Measurements from ENCODE around the gene VAPB.
A peak's percentile ranks its signal among the peaks of the same experiment; 100 is the strongest.

Gene VAPB

DNA sequence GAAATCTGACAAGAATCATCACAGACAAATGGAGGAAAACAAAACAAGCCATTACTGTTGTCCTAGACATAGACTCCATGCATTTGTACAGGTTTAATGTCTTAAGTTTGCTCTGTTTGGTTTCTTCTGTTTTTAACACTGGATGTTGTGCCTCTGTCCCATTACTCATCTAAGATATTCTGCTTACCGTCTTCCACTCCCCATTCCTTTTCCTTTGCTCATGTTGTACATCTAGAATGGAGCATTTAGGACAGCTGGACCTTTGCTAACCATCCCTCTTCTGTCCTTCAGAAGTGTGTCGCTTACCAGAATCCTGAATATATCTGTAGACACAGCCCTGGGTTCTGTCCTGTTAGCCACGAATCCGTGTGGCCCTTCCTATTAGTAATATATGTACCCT lies 44.3 kb upstream of the VAPB start:
- peaks cover 15% of the 10 kb centered on the region for H3K4me1 Mint-ChIP-seq
- H3K36me3 Mint-ChIP-seq (ENCODE audit: low read depth) = peaks cover 39% of the 10 kb centered on the region
- H3K4me3 Mint-ChIP-seq = no peak overlapping the region
- no peaks in the 10 kb centered on the region for H3K9me3 Mint-ChIP-seq
- DNase-seq = no peak
- no peaks in the 10 kb centered on the region for H3K27me3 Mint-ChIP-seq (ENCODE audit: low read depth, poor library complexity)
- TF ChIP-seq, protein P1, sequence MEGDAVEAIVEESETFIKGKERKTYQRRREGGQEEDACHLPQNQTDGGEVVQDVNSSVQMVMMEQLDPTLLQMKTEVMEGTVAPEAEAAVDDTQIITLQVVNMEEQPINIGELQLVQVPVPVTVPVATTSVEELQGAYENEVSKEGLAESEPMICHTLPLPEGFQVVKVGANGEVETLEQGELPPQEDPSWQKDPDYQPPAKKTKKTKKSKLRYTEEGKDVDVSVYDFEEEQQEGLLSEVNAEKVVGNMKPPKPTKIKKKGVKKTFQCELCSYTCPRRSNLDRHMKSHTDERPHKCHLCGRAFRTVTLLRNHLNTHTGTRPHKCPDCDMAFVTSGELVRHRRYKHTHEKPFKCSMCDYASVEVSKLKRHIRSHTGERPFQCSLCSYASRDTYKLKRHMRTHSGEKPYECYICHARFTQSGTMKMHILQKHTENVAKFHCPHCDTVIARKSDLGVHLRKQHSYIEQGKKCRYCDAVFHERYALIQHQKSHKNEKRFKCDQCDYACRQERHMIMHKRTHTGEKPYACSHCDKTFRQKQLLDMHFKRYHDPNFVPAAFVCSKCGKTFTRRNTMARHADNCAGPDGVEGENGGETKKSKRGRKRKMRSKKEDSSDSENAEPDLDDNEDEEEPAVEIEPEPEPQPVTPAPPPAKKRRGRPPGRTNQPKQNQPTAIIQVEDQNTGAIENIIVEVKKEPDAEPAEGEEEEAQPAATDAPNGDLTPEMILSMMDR (IDR thresholded peaks at IDR 0.05) = no peak
- no peak overlapping the region for H3K27ac Mint-ChIP-seq

DNA sequence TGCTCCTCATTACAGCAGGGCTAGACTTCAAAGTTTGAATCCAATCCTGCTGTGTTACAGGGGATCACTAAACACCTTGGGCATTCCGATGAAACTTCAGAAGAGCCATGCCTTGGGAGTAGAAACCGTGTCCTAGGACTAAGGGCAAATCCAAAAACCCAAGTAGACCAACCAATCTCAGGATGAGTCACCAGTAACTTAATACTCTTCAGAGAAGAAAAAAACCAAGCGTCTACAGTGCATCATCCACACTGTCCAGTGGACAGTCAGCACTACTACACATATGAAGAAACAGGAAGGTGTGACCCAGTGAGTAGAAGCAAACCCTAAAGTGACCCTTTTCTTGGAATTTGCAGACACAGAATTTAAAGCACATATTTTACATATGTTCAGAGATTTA lies 39.5 kb upstream of the VAPB start:
- H3K4me1 Mint-ChIP-seq = peaks cover 32% of the 10 kb centered on the region
- no peaks in the 10 kb centered on the region for H3K9me3 Mint-ChIP-seq
- peaks cover 41% of the 10 kb centered on the region for H3K36me3 Mint-ChIP-seq (ENCODE audit: low read depth)
- no peak overlapping the region for H3K4me3 Mint-ChIP-seq
- H3K27ac Mint-ChIP-seq = no peak overlapping the region
- no peaks in the 10 kb centered on the region for H3K27me3 Mint-ChIP-seq (ENCODE audit: low read depth, poor library complexity)
- TF ChIP-seq, protein P1 (IDR thresholded peaks at IDR 0.05) = no peak
- DNase-seq = no peak

DNA sequence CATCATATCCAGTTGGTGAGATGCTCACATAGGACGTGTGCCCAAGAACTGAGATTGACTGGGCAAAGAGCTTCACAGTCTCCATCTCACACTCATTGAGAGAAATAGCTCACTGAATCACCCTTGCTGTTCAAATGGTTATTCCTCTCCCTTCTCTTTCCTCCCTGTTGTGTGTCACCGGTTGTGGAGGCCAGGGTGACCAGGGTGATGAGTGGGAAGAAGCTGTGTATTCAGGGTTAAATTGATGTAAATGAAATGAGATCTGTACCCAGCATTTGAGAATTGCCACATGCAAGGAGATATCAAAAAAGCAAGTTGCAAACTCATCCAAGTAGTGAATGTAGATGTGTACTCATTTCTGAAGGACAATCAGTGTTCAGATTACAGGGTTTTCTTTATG lies 36.6 kb upstream of the VAPB start:
- TF ChIP-seq, protein P1 (IDR thresholded peaks at IDR 0.05) = no peak
- Mint-ChIP-seq H3K27ac (no peak overlapping the region), H3K9me3 (no peaks in the 10 kb centered on the region)

DNA sequence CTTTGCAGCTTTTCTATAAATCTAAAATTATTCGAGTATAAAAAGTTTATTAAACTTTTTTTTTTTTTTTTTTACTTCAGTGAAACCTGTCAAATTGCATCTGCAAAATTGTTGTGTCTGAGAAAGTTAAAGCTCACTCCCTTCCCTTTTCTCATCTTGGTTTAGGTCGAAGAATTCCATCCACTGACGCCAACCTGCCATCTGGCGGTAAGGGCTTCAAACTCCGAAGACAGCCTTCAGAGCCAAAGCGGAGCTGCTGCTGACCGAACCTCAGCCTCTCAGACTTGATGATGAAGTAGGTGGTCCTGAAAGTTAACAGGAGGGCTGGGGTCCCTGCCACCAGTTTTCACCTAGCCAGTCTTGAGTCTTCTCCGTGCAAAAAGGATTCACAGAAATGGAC lies 29.6 kb upstream of the VAPB start:
- no peaks in the 10 kb centered on the region for H3K27me3 Mint-ChIP-seq (ENCODE audit: low read depth, poor library complexity)
- TF ChIP-seq, protein P1 (IDR thresholded peaks at IDR 0.05) = peak; percentile 18
- peak; percentile 18 for DNase-seq
- no peak overlapping the region for H3K4me3 Mint-ChIP-seq
- no peak overlapping the region for H3K27ac Mint-ChIP-seq
- peaks cover 14% of the 10 kb centered on the region for H3K4me1 Mint-ChIP-seq
- peaks cover 41% of the 10 kb centered on the region for H3K36me3 Mint-ChIP-seq (ENCODE audit: low read depth)
- H3K9me3 Mint-ChIP-seq = no peaks in the 10 kb centered on the region

More for the DNA sequence above, 36.6 kb upstream of the VAPB start:
- H3K36me3 Mint-ChIP-seq (ENCODE audit: low read depth) = peaks cover 28% of the 10 kb centered on the region
- DNase-seq = no peak
- peaks cover 36% of the 10 kb centered on the region for H3K4me1 Mint-ChIP-seq
- H3K27me3 Mint-ChIP-seq (ENCODE audit: low read depth, poor library complexity) = no peaks in the 10 kb centered on the region
- no peak overlapping the region for H3K4me3 Mint-ChIP-seq

DNA sequence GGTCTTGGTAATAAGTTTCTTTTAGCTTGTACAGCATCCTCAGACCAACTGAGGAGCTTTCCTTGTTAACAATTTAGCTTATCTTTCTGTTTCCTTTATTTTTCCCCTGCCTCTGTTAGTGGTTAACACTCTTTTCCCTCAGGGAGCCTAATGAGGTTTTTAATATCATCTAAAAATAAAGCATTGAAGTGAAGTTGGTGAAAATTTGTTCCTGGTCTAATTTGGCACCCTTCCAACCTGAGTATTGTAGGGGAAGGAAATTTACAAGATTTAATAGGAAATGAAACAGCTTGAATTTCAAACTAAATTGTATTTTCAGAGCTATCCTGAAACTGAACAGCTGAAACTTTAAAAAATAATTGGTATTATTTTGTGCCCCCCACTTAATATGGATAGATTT lies 28.1 kb upstream of the VAPB start:
- H3K27ac Mint-ChIP-seq = no peak overlapping the region
- peaks cover 39% of the 10 kb centered on the region for H3K36me3 Mint-ChIP-seq (ENCODE audit: low read depth)

More for the DNA sequence above, 28.1 kb upstream of the VAPB start:
- no peaks in the 10 kb centered on the region for H3K9me3 Mint-ChIP-seq
- H3K27me3 Mint-ChIP-seq (ENCODE audit: low read depth, poor library complexity) = no peaks in the 10 kb centered on the region
- TF ChIP-seq, protein P1 (IDR thresholded peaks at IDR 0.05) = no peak
- peaks cover 12% of the 10 kb centered on the region for H3K4me1 Mint-ChIP-seq
- DNase-seq = no peak
- H3K4me3 Mint-ChIP-seq = no peak overlapping the region
